DND-41 (cell line): Measurements from ENCODE around the gene SCAMP5.

Source experiments
- CTCF ChIP-seq: IDR thresholded peaks from 2 replicates; pipeline ENCODE4 v1.5.1; 2012; ENCODE audit warnings: borderline replicate concordance, low read length, moderate library complexity, mild to moderate bottlenecking; ENCODE audit not compliant: poor library complexity, severe bottlenecking; ENCODE audit errors: extremely low read depth
- EZH2 ChIP-seq: IDR thresholded peaks from 3 replicates; pipeline ENCODE4 v1.6.1; 2012; ENCODE audit warnings: borderline replicate concordance, low read depth, mild to moderate bottlenecking, moderate library complexity, low read length, inconsistent platforms; ENCODE audit not compliant: severe bottlenecking

- TF ChIP-seq CTCF (no peak), EZH2 (no peak)
Observed at GRCh38 chr15:74982183-74982582, 13.2 kb upstream of the SCAMP5 start.
